HG03280 (cell line): Measurements from ENCODE around the gene SYN1.
"Not testable (repeated sequence)": the region's sequence is repeated elsewhere in the genome, so short reads cannot be mapped to it uniquely, and the experiment has no call there.

Experiments
- ATAC-seq: cut with Tn5 transposase; IDR thresholded peaks from one replicate; pipeline ENCODE4 v1.9.1; 2021; ENCODE audit warnings: mild to moderate bottlenecking, moderate library complexity; ENCODE audit not compliant: unreplicated experiment

The SYN1 gene

DNA sequence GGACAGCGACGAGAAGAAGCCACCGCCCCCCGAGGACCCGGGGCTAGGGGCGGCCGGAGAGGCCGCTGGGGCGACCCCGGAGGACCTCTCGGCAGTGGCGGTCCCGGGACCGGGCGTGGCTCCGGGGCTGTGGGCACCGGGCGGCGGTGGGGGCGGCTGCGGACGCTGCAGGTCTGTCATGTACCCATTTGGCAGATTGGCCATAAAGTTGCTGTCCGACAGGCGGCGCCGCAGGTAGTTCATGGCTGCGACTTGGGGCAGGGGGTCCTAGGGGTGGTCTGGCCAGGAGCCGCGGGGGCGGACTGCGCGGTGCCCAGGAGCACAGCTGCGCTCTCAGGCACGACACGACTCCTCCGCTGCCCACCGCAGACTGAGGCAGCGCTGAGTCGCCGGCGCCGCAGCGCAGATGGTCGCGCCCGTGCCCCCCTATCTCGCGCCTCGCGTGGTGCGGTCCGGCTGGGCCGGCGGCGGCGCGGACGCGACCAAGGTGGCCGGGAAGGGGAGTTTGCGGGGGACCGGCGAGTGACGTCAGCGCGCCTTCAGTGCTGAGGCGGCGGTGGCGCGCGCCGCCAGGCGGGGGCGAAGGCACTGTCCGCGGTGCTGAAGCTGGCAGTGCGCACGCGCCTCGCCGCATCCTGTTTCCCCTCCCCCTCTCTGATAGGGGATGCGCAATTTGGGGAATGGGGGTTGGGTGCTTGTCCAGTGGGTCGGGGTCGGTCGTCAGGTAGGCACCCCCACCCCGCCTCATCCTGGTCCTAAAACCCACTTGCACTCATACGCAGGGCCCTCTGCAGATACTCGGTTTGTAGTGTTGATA, at the start of gene SYN1:
TSS of gene SYN1 (minus strand) at position 372 of the 817 bp plus-strand sequence. CDS start at position 243, 129 bp downstream.
- ATAC-seq = peak; percentile 87

DNA sequence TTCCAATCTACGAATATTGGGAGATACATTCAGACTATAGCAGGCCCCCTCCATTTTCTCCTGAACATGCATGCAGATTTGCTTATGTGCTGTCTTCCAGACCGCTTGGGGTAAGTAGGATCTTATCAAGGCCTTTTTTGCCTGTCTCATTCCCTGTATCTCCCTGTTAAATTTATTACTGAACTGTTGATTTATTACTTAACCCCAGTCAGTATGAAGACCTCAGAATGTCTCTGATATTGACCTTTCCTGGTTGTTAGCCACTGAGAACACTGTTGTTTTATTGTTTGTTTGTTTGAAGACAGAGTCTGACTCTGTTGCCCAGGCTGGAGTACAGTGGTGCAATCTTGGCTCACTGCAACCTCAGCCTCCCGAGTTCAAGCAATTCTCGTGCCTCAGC, 46.1 kb upstream of the SYN1 start:
- ATAC-seq = not testable (repeated sequence)

GRCh38 chrX:47664737-47665136, 45.1 kb upstream of the SYN1 start:
- ATAC-seq = no peak

- no peak for ATAC-seq
Observed at GRCh38 chrX:47662144-47662657, 42.5 kb upstream of the SYN1 start.

DNA sequence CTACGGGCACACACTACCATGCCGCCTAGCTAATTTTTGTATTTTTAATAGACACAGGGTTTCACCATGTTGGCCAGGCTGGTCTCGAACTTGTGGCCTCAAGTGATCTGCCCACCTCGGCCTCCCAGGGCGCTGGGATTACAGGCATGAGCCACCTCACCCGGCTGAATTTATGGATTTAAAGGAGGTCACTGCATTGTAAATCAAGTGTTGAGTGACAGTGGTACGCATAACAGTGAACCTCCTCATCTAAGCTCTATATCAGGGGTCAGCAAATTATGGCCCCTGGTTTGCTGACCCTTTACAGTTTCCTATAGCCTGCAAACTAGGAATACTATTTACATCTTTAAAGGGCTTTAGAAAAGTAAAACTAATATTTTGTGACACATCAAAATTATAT, 41.9 kb upstream of the SYN1 start:
- no peak for ATAC-seq

- no peak for ATAC-seq
Observed at GRCh38 chrX:47659421-47659726, 39.7 kb upstream of the SYN1 start.

GRCh38 chrX:47658684-47659420, 39.2 kb upstream of the SYN1 start, which contains the start of gene UXT:
Gene UXT, minus strand, starts transcription at chrX:47659180. Its CDS starts 253 bp downstream, at chrX:47658927.
- peak; percentile 83 for ATAC-seq

DNA sequence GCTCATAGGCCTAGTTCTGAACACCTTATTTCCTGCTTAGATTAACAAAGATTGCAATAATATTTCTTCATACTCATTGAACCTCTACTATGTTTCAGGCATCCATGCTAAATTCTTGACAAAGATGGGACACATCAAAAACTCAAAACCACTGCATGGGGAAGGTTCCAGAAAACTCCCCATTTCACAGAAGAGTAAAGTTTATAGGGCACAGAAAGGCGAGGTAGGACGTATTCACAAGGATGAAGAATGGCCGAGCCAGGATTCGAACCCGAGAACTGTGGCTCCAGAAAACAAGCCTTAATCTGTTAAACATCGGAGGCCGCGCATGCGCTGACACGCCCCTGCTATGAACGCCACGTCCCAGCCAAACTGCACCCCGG, 38.6 kb upstream of the SYN1 start:
- ATAC-seq = no peak

DNA sequence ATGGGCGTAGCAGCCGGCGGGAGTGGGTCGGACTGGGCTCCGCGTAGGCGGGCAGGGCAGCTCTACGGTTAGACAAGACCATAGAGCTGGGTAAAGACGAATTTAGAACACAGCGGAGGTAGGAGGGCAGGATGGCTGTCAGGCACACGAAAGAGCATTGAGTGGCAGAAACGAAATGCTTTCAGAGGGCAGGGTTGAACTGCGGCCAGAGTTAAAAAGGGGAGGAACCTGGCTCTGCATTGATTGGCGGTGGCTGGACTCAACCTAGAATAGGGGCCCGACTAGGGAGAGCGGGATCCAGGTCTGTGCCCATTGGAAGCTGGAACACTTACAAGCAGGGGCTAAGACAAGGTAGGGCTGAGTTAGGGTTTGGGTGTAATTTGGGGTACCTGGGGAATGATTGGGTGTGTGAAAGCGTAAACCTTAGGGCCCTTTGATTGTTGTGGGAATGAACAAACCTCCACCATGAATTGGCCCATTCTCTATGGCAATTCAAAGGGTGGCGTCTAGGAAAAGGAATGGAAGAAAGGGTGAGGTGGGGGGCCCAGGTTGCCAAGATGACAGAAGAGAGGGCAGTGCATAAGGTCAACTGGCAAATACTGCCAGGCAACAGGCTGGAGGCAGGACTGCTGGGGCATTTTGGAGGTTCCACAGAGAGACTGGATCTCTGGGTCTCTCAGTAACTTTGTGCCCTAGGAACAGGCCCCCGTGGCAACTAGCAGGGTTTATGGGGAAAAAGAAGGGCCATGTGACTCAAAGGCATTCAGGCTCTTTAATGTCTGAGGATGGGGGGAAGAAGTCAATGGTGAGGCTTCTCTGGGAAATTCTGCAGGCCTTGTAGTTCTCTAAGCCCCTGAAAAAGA, 31.6 kb upstream of the SYN1 start:
- no peak for ATAC-seq

- ATAC-seq = peak; percentile 88
Observed at GRCh38 chrX:47650164-47651042, 30.7 kb upstream of the SYN1 start, which contains the start of gene ELK1. Gene ELK1, minus strand, starts transcription at chrX:47650563. Its CDS starts 9,122 bp downstream, at chrX:47641441.

DNA sequence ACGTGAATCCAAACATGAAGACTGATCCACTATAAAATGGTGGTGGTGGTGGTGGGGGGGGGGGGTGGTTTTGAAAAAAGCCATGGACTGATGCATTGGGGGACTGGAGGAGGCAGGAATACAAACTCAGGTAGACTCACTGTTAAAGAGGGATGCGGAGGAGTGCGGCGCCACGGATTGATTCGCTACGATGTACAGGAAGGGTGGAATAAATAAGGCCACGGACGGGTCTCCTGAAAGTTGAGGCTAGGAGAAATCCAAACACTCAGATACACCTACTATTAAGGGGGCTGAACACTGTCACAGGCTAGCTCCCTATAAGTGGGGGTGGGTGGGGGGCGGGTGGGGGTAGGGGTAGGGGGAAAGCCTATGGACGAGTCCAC, 30.1 kb upstream of the SYN1 start:
- no peak for ATAC-seq

GRCh38 chrX:47649271-47649670, 29.6 kb upstream of the SYN1 start:
- ATAC-seq = no peak

GRCh38 chrX:47648376-47648775, 28.7 kb upstream of the SYN1 start:
- no peak for ATAC-seq

DNA sequence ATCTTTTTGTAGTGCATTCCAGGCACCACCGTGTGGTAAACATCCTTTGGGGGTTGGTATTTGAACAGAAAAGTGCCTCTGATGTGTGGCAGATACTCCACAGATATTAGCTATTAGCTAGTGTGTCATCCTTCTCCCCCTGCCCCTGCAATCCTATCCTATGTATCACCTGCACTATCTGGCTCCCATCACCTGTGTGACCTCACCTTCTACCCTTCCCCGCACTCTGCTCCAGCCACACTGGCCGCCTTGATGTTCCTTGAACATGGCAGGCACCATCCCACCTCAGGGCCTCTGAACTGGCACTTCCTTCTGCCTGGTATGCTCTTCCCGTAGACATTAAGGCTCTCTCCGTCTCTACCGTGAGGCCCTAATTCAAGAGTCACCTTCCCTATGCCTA, 27.0 kb upstream of the SYN1 start:
- no peak for ATAC-seq

DNA sequence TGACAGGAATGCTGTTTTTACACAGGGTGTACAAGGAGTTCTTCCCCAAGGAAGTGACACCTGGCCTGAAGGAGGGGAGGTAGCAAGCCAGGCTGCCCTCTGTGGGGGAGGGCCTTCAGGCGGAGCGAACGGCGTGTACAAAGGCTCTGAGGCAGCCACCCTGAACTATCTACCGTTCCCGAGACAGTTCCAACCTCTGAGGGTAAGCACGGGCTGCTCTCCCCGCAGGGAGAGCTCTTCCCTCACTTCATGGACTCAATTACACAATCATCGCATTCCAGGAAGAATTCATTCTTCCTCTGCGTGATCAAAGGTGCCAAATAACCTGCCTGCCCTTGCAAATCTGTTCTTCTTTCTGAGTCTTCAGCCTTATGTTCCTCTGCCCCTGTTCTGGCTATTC, 25.9 kb upstream of the SYN1 start:
- no peak for ATAC-seq

- ATAC-seq = no peak
Observed at GRCh38 chrX:47644557-47645091, 25.0 kb upstream of the SYN1 start.

GRCh38 chrX:47643926-47644325, 24.3 kb upstream of the SYN1 start:
- no peak for ATAC-seq

GRCh38 chrX:47638816-47639215, 19.2 kb upstream of the SYN1 start:
- no peak for ATAC-seq

- ATAC-seq = no peak
Observed at GRCh38 chrX:47637546-47638195, 18.0 kb upstream of the SYN1 start.
